Kidney (tissue), 14 donors: ENCODE results near the gene SUCO. TPM values are rescaled to one million over a fixed set of nuclear protein-coding genes. Genes with fewer than 3 reads are reported as not detected.

ENCODE experiments used
- DNase-seq, 5 donors: peaks; one replicate each; pipeline ENCODE4 v3.0.0-alpha.2; 2013 to 2020
- FAIRE-seq: peaks from 2 replicates; lab custom pipeline; 2012; peaks lifted over from hg19 to GRCh38; lab: Jason Lieb, UNC
- H3K27ac ChIP-seq, 2 donors: one replicate each; pipeline ENCODE4 v1.7.0; 2013; ENCODE audit warnings: low read depth in 2 of 2, low read length in 2 of 2, inconsistent platforms in 1 of 2
- H3K27me3 ChIP-seq: one replicate; pipeline ENCODE4 v1.7.1; 2013; ENCODE audit warnings: low read length, inconsistent platforms; ENCODE audit not compliant: control insufficient read depth, insufficient read depth
- H3K36me3 ChIP-seq, 3 donors: one replicate each; pipeline versions ENCODE4 v1.7.0 to v1.7.1; 2013; ENCODE audit warnings: low read length in 3 of 3, control low read depth in 1 of 3, inconsistent platforms in 1 of 3; ENCODE audit not compliant: insufficient read depth in 3 of 3, control insufficient read depth in 2 of 3
- H3K4me1 ChIP-seq, 3 donors: one replicate each; pipeline versions ENCODE4 v1.7.0 to v1.7.1; 2013; ENCODE audit warnings: low read length in 3 of 3, inconsistent platforms in 1 of 3, low read depth in 1 of 3; ENCODE audit not compliant: control insufficient read depth in 2 of 3, insufficient read depth in 2 of 3
- H3K4me3 ChIP-seq, 3 donors: one replicate each; pipeline versions ENCODE4 v1.7.0 to v1.8.1; 2013; ENCODE audit warnings: low read length in 3 of 3, control low read depth in 1 of 3, inconsistent platforms in 1 of 3
- H3K9ac ChIP-seq, 3 donors: one replicate each; pipeline versions ENCODE4 v1.7.0 to v1.7.1; 2013; ENCODE audit warnings: low read length in 3 of 3, control low read depth in 1 of 3, inconsistent platforms in 1 of 3
- H3K9me3 ChIP-seq, 3 donors: one replicate each; pipeline versions ENCODE4 v1.7.0 to v1.7.1; 2013; ENCODE audit warnings: low read length in 3 of 3, control low read depth in 1 of 3, inconsistent platforms in 1 of 3; ENCODE audit not compliant: control insufficient read depth in 2 of 3, insufficient read depth in 1 of 3
- CTCF ChIP-seq: IDR thresholded peaks from 3 replicates; pipeline ENCODE4 v1.5.1; 2012; ENCODE audit warnings: mild to moderate bottlenecking, moderate library complexity, borderline replicate concordance; ENCODE audit not compliant: insufficient read depth; ENCODE audit errors: extremely low read depth
- intact Hi-C: fragments of 100-400 bp; cut with DNase I; formaldehyde crosslinking; loops from one replicate; pipeline ENCODE4 v1.11.1; 2022
- polyA plus RNA-seq: library from polyadenylated mRNA; stranded (reverse); fragments of 350-450 nt; fragmentation: Illumina TruSeq; extraction: RNeasy Lipid Tissue Mini Kit (QIAGEN cat#74804); gene quantifications from one replicate; pipeline ENCODE4 v1.2.3, GENCODE V29; 2014; ENCODE audit warnings: low read depth, low replicate concordance; ENCODE audit not compliant: insufficient read depth
- total RNA-seq: library from RNA; stranded (reverse); fragmentation: NEBNext Ultra II Directional; extraction: Animal tissue kit (Norgen Biotek cat#: 25700); gene quantifications from one replicate; pipeline ENCODE4 v1.2.1, GENCODE V29; 2021
- donor health status: control.
- donor health status: control.
- donor health status: control.
- donor health status: control.
- donor health status: control.
- donor health status: DM: yes; HTN: yes; CAD: no.
- donor health status: Normal renal cell carcinoma (clear cell type).

SUCO gene
- total and polyA plus RNA-seq, 2 donors from 2014 or later: 9.8 to 40.0 TPM

GRCh38 chr1:172500207-172500606 is 32.7 kb upstream of the SUCO start:
- intact Hi-C loops: no loop called here
- H3K36me3 ChIP-seq: no peaks in the 10 kb centered on the region
- TF ChIP-seq CTCF: no peak
- DNase-seq (no peak), FAIRE-seq (no peak)
- no peaks in the 10 kb centered on the region for H3K27me3 ChIP-seq
- no peak overlapping the region for H3K4me3 ChIP-seq
- H3K27ac ChIP-seq: no peak overlapping the region
- H3K9me3 ChIP-seq: no peaks in the 10 kb centered on the region
- H3K4me1 ChIP-seq: no peaks in the 10 kb centered on the region
- no peak overlapping the region for H3K9ac ChIP-seq

GRCh38 chr1:172507741-172508140 is 25.2 kb upstream of the SUCO start:
- H3K27me3 ChIP-seq: no peaks in the 10 kb centered on the region
- FAIRE-seq (no peak), DNase-seq (no peak)
- H3K4me3 ChIP-seq: no peak overlapping the region
- no peak overlapping the region for H3K9ac ChIP-seq
- H3K4me1 ChIP-seq: no peaks in the 10 kb centered on the region
- no peak overlapping the region for H3K27ac ChIP-seq
- intact Hi-C loops: no loop called here
- H3K36me3 ChIP-seq: no peaks in the 10 kb centered on the region
- TF ChIP-seq CTCF: no peak
- H3K9me3 ChIP-seq: no peaks in the 10 kb centered on the region

GRCh38 chr1:172510479-172510878 is 22.5 kb upstream of the SUCO start:
- TF ChIP-seq CTCF: no peak
- intact Hi-C loops: no loop called here
- no peak overlapping the region for H3K4me3 ChIP-seq
- FAIRE-seq (no peak), DNase-seq (no peak)
- no peaks in the 10 kb centered on the region for H3K9me3 ChIP-seq
- H3K27ac ChIP-seq: no peak overlapping the region
- H3K27me3 ChIP-seq: no peaks in the 10 kb centered on the region
- H3K36me3 ChIP-seq: no peaks in the 10 kb centered on the region
- H3K4me1 ChIP-seq: no peaks in the 10 kb centered on the region
- H3K9ac ChIP-seq: no peak overlapping the region

GRCh38 chr1:172512591-172512990 is 20.4 kb upstream of the SUCO start:
- no peaks in the 10 kb centered on the region for H3K27me3 ChIP-seq
- H3K4me1 ChIP-seq: no peaks in the 10 kb centered on the region
- H3K9me3 ChIP-seq: no peaks in the 10 kb centered on the region
- peak; percentile 50 for FAIRE-seq
- no peaks in the 10 kb centered on the region for H3K36me3 ChIP-seq
- H3K9ac ChIP-seq: no peak overlapping the region
- no peak overlapping the region for H3K4me3 ChIP-seq
- DNase-seq: no peak
- no peak overlapping the region for H3K27ac ChIP-seq
- intact Hi-C loops: no loop called here
- TF ChIP-seq CTCF: no peak
